ENCODE results near the gene STPG3. TPM values are rescaled to one million over a fixed set of nuclear protein-coding genes. Genes with fewer than 3 reads are reported as not detected.

The STPG3 gene
- total RNA-seq, 2 experiments from 2014 or later = not detected

DNA sequence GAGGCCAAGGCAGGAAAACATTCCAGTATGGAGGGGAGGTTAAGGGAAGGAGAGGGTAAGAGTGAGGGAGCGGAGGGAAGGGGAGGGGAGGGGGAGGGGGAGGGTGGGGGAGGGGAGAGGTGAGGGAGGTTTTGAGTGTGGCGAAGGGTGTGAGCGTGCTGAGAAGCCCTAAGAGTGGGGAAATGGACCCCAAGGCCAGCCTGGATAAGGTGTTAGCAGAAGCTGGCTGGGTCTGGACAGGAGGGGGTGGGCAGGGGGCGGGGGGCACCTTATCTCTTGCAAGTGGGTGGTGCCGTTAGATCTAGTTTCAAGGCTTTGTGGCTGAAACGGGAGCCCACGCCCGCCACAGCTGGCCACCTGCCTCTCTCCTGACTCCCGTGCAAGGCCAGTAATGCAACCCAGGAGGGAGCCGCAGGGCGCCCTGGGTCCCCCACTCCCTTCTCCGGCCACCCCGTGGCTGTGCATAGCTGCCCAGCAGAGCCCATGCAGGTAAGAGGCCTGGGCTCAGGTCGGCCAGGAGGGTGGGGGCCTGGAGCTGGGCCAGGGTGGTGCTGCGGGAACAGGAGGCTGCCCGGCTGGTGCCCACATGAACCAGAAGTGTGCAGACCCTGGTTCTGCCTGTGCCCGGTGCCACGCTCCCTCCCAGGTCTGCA, 23.1 kb upstream of the STPG3 start:
- Mint-ChIP-seq H3K36me3 (ENCODE audit: low read depth) (no peaks in the 10 kb centered on the region), H3K27me3 (peaks cover 5% of the 10 kb centered on the region), H3K9me3 (no peaks in the 10 kb centered on the region), H3K4me3 (peak overlapping the region; percentile 1), H3K4me1 (ENCODE audit: low read depth) (peaks cover 16% of the 10 kb centered on the region), H3K27ac (no peak overlapping the region)
- intact Hi-C loops (cut with DNase I, micrococcal nuclease) = loop anchor here (1.0 to 5.0 kb wide), 5 partner anchors 106 to 182 kb away; partner anchors contain the start of gene NPDC1 (in 2 of the 2)
- H3K4me3 ChIP-seq (ENCODE audit: low read length) = no peak overlapping the region
- no peak overlapping the region for H3K27ac ChIP-seq (ENCODE audit: low read depth in 1 of 2, low read length in 2 of 2)
- TF ChIP-seq, protein P1, sequence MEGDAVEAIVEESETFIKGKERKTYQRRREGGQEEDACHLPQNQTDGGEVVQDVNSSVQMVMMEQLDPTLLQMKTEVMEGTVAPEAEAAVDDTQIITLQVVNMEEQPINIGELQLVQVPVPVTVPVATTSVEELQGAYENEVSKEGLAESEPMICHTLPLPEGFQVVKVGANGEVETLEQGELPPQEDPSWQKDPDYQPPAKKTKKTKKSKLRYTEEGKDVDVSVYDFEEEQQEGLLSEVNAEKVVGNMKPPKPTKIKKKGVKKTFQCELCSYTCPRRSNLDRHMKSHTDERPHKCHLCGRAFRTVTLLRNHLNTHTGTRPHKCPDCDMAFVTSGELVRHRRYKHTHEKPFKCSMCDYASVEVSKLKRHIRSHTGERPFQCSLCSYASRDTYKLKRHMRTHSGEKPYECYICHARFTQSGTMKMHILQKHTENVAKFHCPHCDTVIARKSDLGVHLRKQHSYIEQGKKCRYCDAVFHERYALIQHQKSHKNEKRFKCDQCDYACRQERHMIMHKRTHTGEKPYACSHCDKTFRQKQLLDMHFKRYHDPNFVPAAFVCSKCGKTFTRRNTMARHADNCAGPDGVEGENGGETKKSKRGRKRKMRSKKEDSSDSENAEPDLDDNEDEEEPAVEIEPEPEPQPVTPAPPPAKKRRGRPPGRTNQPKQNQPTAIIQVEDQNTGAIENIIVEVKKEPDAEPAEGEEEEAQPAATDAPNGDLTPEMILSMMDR (IDR thresholded peaks at IDR 0.05) = no peak
- H3K27me3 ChIP-seq (ENCODE audit: control insufficient read depth in 1 of 2, insufficient read depth in 2 of 2, low read length in 2 of 2) = peaks cover 3 to 16% of the 10 kb centered on the region in 2 experiments
- ChIA-PET POLR2A (interaction anchor here (1.0 to 2.4 kb wide), 5 partner anchors 13 to 141 kb away, joined by 3 to 15 read pairs (median 5); partner anchors contain the start of genes MAN1B1, TPRN and TUBB4B), CTCF (interaction anchor here (0.6 to 2.5 kb wide), 11 partner anchors 9 to 193 kb away, joined by 3 to 15 read pairs (median 4); partner anchors contain the start of genes ANAPC2, NPDC1 and SSNA1)
- H3K4me1 ChIP-seq (ENCODE audit: insufficient read depth, low read length) = peaks cover 23% of the 10 kb centered on the region
- no peak for ATAC-seq (ENCODE audit: poor library complexity)
- DNase-seq = no peak
- H3K9me3 ChIP-seq (ENCODE audit: control insufficient read depth in 1 of 2, insufficient read depth in 1 of 2, low read length in 2 of 2) = peaks cover 0 to 10% of the 10 kb centered on the region in 2 experiments
- H3K36me3 ChIP-seq (ENCODE audit: insufficient read depth, low read length) = no peaks in the 10 kb centered on the region

DNA sequence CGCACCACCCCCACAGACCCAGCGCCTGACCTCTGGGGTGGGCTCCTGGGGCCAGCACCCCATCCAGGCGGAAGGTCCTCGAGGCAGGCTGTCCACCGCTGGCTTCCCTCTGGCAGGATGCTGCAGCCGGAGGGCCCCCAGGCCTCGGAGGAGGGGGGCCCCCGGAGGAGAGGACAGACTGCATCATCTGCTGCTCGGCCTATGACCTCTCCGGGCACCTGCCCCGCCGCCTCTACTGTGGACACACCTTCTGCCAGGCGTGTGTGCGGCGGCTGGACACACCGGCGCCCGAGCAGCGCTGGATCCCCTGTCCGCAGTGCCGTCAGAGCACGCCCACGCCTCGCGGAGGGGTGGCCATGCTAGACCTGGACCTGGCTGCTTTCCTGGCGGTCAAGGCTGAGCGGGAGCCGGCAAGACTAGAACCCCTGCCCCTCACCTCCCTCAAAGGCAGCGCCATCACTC, 22.5 kb upstream of the STPG3 start:
- Histone ChIP-seq H3K36me3 (ENCODE audit: insufficient read depth, low read length) (no peaks in the 10 kb centered on the region), H3K4me3 (ENCODE audit: low read length) (no peak overlapping the region), H3K27ac (ENCODE audit: low read depth in 1 of 2, low read length in 2 of 2) (no peak overlapping the region), H3K4me1 (ENCODE audit: insufficient read depth, low read length) (peaks cover 21% of the 10 kb centered on the region), H3K9me3 (ENCODE audit: control insufficient read depth in 1 of 2, insufficient read depth in 1 of 2, low read length in 2 of 2) (peaks cover 0 to 10% of the 10 kb centered on the region in 2 experiments), H3K27me3 (ENCODE audit: control insufficient read depth in 1 of 2, insufficient read depth in 2 of 2, low read length in 2 of 2) (peaks cover 3 to 16% of the 10 kb centered on the region in 2 experiments)
- Mint-ChIP-seq H3K36me3 (ENCODE audit: low read depth) (no peaks in the 10 kb centered on the region), H3K4me1 (ENCODE audit: low read depth) (peaks cover 10% of the 10 kb centered on the region), H3K27ac (no peak overlapping the region), H3K4me3 (no peak overlapping the region), H3K9me3 (no peaks in the 10 kb centered on the region), H3K27me3 (peaks cover 5% of the 10 kb centered on the region)
- CTCF ChIA-PET = interaction anchor here (0.6 to 2.5 kb wide), 2 partner anchors 8 to 182 kb away, joined by 4 to 15 read pairs; no protein-coding TSS in a partner anchor
- DNase-seq = peak in 1 of 14 experiments; percentile 39
- TF ChIP-seq, protein P1 (IDR thresholded peaks at IDR 0.05) = no peak
- intact Hi-C loops (cut with DNase I, micrococcal nuclease) = loop anchor here in 1 of 2 experiments (5.0 kb wide), 1 partner anchor 181 kb away; the partner anchor contains the start of gene NPDC1
- POLR2A ChIA-PET = interaction anchor here (2.3 to 2.4 kb wide), 2 partner anchors 12 to 133 kb away, joined by 10 to 15 read pairs; partner anchors contain the start of gene TUBB4B
- no peak for ATAC-seq (ENCODE audit: poor library complexity)

DNA sequence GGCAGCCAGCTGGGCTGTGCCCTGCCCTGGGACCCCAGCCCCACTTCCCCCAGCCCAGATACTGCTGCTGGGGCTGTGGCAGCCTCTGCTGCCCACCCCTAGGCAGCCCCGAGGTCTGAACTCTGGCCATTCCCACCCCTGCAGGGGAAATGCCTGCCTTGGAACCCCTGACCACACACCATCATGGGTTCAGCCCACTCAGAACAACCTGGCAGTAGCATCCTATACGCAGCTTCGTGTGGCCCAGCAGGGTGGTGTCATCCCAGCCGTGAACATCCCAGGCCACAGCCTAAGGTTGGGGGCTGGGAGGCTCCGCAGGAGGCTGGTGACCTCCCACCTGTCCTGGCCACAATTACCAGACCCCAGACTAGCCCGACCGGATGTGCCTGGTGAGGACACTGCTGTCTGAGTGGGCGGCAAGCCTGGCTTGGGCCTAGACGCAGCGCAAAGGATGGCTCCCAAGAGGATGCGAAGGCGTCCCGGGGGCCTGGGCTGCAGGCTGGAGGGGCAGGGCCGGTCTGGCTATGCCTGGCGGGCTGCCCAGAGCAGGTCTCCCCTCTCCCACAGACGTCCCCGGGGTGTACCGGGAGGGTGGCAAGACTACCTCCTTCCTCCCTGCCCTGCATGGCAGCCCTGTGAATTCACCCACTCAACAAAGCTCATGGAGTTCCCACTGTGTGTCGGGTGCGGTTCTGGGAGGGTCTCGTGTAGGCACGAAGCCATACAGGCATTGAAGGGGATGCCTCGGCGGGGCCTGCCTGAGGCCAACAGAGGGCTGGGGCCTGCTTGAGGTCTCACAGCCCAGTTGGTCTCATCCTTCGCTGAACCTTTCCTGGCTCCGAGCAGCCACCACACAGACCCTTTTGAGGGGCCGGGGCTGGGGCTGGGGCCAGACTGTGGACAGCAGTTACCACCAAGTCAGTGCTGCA, 21.9 kb upstream of the STPG3 start:
- Mint-ChIP-seq H3K36me3 (ENCODE audit: low read depth) (no peaks in the 10 kb centered on the region), H3K27ac (no peak overlapping the region), H3K27me3 (peaks cover 5% of the 10 kb centered on the region), H3K4me1 (ENCODE audit: low read depth) (peaks cover 5% of the 10 kb centered on the region), H3K4me3 (no peak overlapping the region), H3K9me3 (no peaks in the 10 kb centered on the region)
- no peaks in the 10 kb centered on the region for H3K36me3 ChIP-seq (ENCODE audit: insufficient read depth, low read length)
- H3K27me3 ChIP-seq (ENCODE audit: control insufficient read depth in 1 of 2, insufficient read depth in 2 of 2, low read length in 2 of 2) = peaks cover 3 to 16% of the 10 kb centered on the region in 2 experiments
- no peak overlapping the region for H3K4me3 ChIP-seq (ENCODE audit: low read length)
- TF ChIP-seq, protein P1 (IDR thresholded peaks at IDR 0.05) = no peak
- peaks cover 14% of the 10 kb centered on the region for H3K4me1 ChIP-seq (ENCODE audit: insufficient read depth, low read length)
- H3K9me3 ChIP-seq (ENCODE audit: control insufficient read depth in 1 of 2, insufficient read depth in 1 of 2, low read length in 2 of 2) = peaks cover 0 to 10% of the 10 kb centered on the region in 2 experiments
- H3K27ac ChIP-seq (ENCODE audit: low read depth in 1 of 2, low read length in 2 of 2) = no peak overlapping the region
- POLR2A ChIA-PET = interaction anchor here (2.4 kb wide), 1 partner anchor 11 kb away, joined by 15 read pairs; the partner anchor contains the start of gene TUBB4B
- DNase-seq = no peak
- CTCF ChIA-PET = interaction anchor here (1.5 kb wide), 1 partner anchor 107 kb away, joined by 3 read pairs; no protein-coding TSS in a partner anchor
- ATAC-seq (ENCODE audit: poor library complexity) = no peak
- intact Hi-C loops (cut with DNase I, micrococcal nuclease) = loop anchor here in 1 of 2 experiments (5.0 kb wide), 1 partner anchor 182 kb away; the partner anchor contains the start of gene NPDC1

Measured in CD4-positive, alpha-beta T cell (primary cell).